ENCODE data around the gene C2CD5. TPM values are rescaled to one million over a fixed set of nuclear protein-coding genes. Genes with fewer than 3 reads are reported as not detected.

C2CD5 gene
- total and polyA plus RNA-seq, 2 donors (not counting 1 experiment from before 2014, with no cell fraction given): 26.6 to 37.7 TPM

- no peaks in the 10 kb centered on the region for H3K79me2 ChIP-seq (ENCODE audit: control insufficient read depth, insufficient read depth, low read length)
- no peak overlapping the region for H3K4me2 ChIP-seq (ENCODE audit: extremely low read depth, insufficient read depth, low read length)
- H3K27me3 ChIP-seq (ENCODE audit: control insufficient read depth, insufficient read depth, low read length): no peaks in the 10 kb centered on the region
- no peak overlapping the region for H3K9ac ChIP-seq (ENCODE audit: insufficient read depth, low read length)
- no peaks in the 10 kb centered on the region for H4K20me1 ChIP-seq (ENCODE audit: control insufficient read depth, extremely low read depth, insufficient read depth, low read length)
- H3K36me3 ChIP-seq (ENCODE audit: control insufficient read depth, insufficient read depth, low read length): no peaks in the 10 kb centered on the region
- H3K27ac ChIP-seq (ENCODE audit: insufficient read depth, low read length): no peak overlapping the region
- no peaks in the 10 kb centered on the region for H3K4me1 ChIP-seq (ENCODE audit: control insufficient read depth, extremely low read depth, insufficient read depth, low read length)
- H3K9me3 ChIP-seq (ENCODE audit: control insufficient read depth, insufficient read depth, low read depth, low read length): no peaks in the 10 kb centered on the region
- H3K4me3 ChIP-seq (replicated peaks in 1 of 4; ENCODE audit: control extremely low read depth in 1 of 4, insufficient read depth in 1 of 4, low read depth in 3 of 4, low read length in 4 of 4): no peak overlapping the region
- no peak overlapping the region for H2AFZ ChIP-seq (ENCODE audit: low read length)
- TF ChIP-seq CTCF (conservative IDR thresholded peaks at IDR 0.05 in 1 of 2, IDR thresholded peaks at IDR 0.05 in 1 of 2; ENCODE audit: low read depth in 1 of 2, low read length in 2 of 2): no peak
- TF ChIP-seq EZH2 (IDR thresholded peaks at IDR 0.05; ENCODE audit: low read length, missing control alignments): no peak
- DNase-seq (ENCODE audit: low read depth in 2 of 2): no peak
Measured at GRCh38 chr12:22463306-22463705, 81.0 kb downstream of the C2CD5 start.

GRCh38 chr12:22461786-22462185 lies 82.6 kb downstream of the C2CD5 start:
- H3K36me3 ChIP-seq (ENCODE audit: control insufficient read depth, insufficient read depth, low read length): no peaks in the 10 kb centered on the region
- DNase-seq (ENCODE audit: low read depth in 2 of 2): no peak
- H3K9ac ChIP-seq (ENCODE audit: insufficient read depth, low read length): no peak overlapping the region
- H3K27ac ChIP-seq (ENCODE audit: insufficient read depth, low read length): no peak overlapping the region
- no peaks in the 10 kb centered on the region for H3K9me3 ChIP-seq (ENCODE audit: control insufficient read depth, insufficient read depth, low read depth, low read length)
- H3K4me2 ChIP-seq (ENCODE audit: extremely low read depth, insufficient read depth, low read length): no peak overlapping the region
- H3K27me3 ChIP-seq (ENCODE audit: control insufficient read depth, insufficient read depth, low read length): no peaks in the 10 kb centered on the region
- H2AFZ ChIP-seq (ENCODE audit: low read length): no peak overlapping the region
- H3K4me3 ChIP-seq (replicated peaks in 1 of 4; ENCODE audit: control extremely low read depth in 1 of 4, insufficient read depth in 1 of 4, low read depth in 3 of 4, low read length in 4 of 4): no peak overlapping the region
- TF ChIP-seq CTCF (conservative IDR thresholded peaks at IDR 0.05 in 1 of 2, IDR thresholded peaks at IDR 0.05 in 1 of 2; ENCODE audit: low read depth in 1 of 2, low read length in 2 of 2) (no peak), EZH2 (IDR thresholded peaks at IDR 0.05; ENCODE audit: low read length, missing control alignments) (no peak)
- H3K4me1 ChIP-seq (ENCODE audit: control insufficient read depth, extremely low read depth, insufficient read depth, low read length): no peaks in the 10 kb centered on the region
- no peaks in the 10 kb centered on the region for H3K79me2 ChIP-seq (ENCODE audit: control insufficient read depth, insufficient read depth, low read length)
- no peaks in the 10 kb centered on the region for H4K20me1 ChIP-seq (ENCODE audit: control insufficient read depth, extremely low read depth, insufficient read depth, low read length)

- no peaks in the 10 kb centered on the region for H3K4me1 ChIP-seq (ENCODE audit: control insufficient read depth, extremely low read depth, insufficient read depth, low read length)
- no peak overlapping the region for H3K27ac ChIP-seq (ENCODE audit: insufficient read depth, low read length)
- no peak overlapping the region for H2AFZ ChIP-seq (ENCODE audit: low read length)
- TF ChIP-seq CTCF (conservative IDR thresholded peaks at IDR 0.05 in 1 of 2, IDR thresholded peaks at IDR 0.05 in 1 of 2; ENCODE audit: low read depth in 1 of 2, low read length in 2 of 2) (peak; percentile 61 to 72), EZH2 (IDR thresholded peaks at IDR 0.05; ENCODE audit: low read length, missing control alignments) (no peak)
- no peaks in the 10 kb centered on the region for H3K36me3 ChIP-seq (ENCODE audit: control insufficient read depth, insufficient read depth, low read length)
- no peak overlapping the region for H3K4me3 ChIP-seq (replicated peaks in 1 of 4; ENCODE audit: control extremely low read depth in 1 of 4, insufficient read depth in 1 of 4, low read depth in 3 of 4, low read length in 4 of 4)
- DNase-seq (ENCODE audit: low read depth in 2 of 2): peak; percentile 43 to 69
- H3K27me3 ChIP-seq (ENCODE audit: control insufficient read depth, insufficient read depth, low read length): no peaks in the 10 kb centered on the region
- no peaks in the 10 kb centered on the region for H4K20me1 ChIP-seq (ENCODE audit: control insufficient read depth, extremely low read depth, insufficient read depth, low read length)
- no peaks in the 10 kb centered on the region for H3K9me3 ChIP-seq (ENCODE audit: control insufficient read depth, insufficient read depth, low read depth, low read length)
- H3K79me2 ChIP-seq (ENCODE audit: control insufficient read depth, insufficient read depth, low read length): no peaks in the 10 kb centered on the region
- no peak overlapping the region for H3K9ac ChIP-seq (ENCODE audit: insufficient read depth, low read length)
- no peak overlapping the region for H3K4me2 ChIP-seq (ENCODE audit: extremely low read depth, insufficient read depth, low read length)
Measured at GRCh38 chr12:22459838-22460490, 84.4 kb downstream of the C2CD5 start.
